DND-41 (cell line): Measurements from ENCODE around the gene CTCF.

Experiments
- ATAC-seq: fragments of 200-7000 bp; cut with Tn5 transposase; 3 replicates; pipeline ENCODE4 v1.9.1; 2021; ENCODE audit warnings: low read depth; ENCODE audit not compliant: insufficient read depth
- DNase-seq: peaks from one replicate; pipeline ENCODE4 v3.0.0-alpha.2; 2020
- H2AFZ ChIP-seq: 2 replicates; pipeline ENCODE4 v1.6.0; 2012; ENCODE audit warnings: low read depth, low read length
- H3K27ac ChIP-seq: 2 replicates; pipeline ENCODE4 v1.5.1; 2012; ENCODE audit warnings: low read length, inconsistent platforms
- H3K27me3 ChIP-seq: fragments of 200-600 bp; sonication (generic); 2 replicates; pipeline ENCODE4 v1.6.0; 2012; ENCODE audit warnings: low read length, mild to moderate bottlenecking, inconsistent platforms; ENCODE audit not compliant: insufficient read depth, poor library complexity
- H3K36me3 ChIP-seq: 2 replicates; pipeline ENCODE4 v1.5.1; 2012; ENCODE audit warnings: low read length, inconsistent platforms; ENCODE audit not compliant: insufficient read depth
- H3K4me1 ChIP-seq: 2 replicates; pipeline ENCODE4 v1.5.1; 2012; ENCODE audit warnings: mild to moderate bottlenecking, low read length; ENCODE audit not compliant: insufficient read depth
- H3K4me2 ChIP-seq: 2 replicates; pipeline ENCODE4 v1.6.0; 2012; ENCODE audit warnings: mild to moderate bottlenecking, moderate library complexity, low read length, inconsistent platforms; ENCODE audit not compliant: insufficient read depth
- H3K4me3 ChIP-seq, 2 experiments: fragments of 200-600 bp in 1 of 2; shearing (Covaris generic) in 1 of 2; 2 replicates each; pipeline ENCODE4 v1.5.1; 2012 to 2016; ENCODE audit warnings: inconsistent platforms in 2 of 2, low read length in 2 of 2, mild to moderate bottlenecking in 2 of 2, low read depth in 1 of 2, moderate library complexity in 1 of 2
- H3K79me2 ChIP-seq: 2 replicates; pipeline ENCODE4 v1.6.0; 2012; ENCODE audit warnings: low read length, inconsistent platforms; ENCODE audit not compliant: insufficient read depth
- H3K9ac ChIP-seq: 2 replicates; pipeline ENCODE4 v1.6.0; 2012; ENCODE audit warnings: low read depth, mild to moderate bottlenecking, inconsistent platforms, low read length, moderate library complexity
- H3K9me3 ChIP-seq: 2 replicates; pipeline ENCODE4 v1.5.1; 2012; ENCODE audit warnings: low read length, moderate library complexity, mild to moderate bottlenecking, inconsistent platforms; ENCODE audit not compliant: insufficient read depth, severe bottlenecking
- H4K20me1 ChIP-seq: 2 replicates; pipeline ENCODE4 v1.6.0; 2012; ENCODE audit warnings: low read length; ENCODE audit not compliant: insufficient read depth
- CTCF ChIP-seq: IDR thresholded peaks from 2 replicates; pipeline ENCODE4 v1.5.1; 2012; ENCODE audit warnings: borderline replicate concordance, low read length, moderate library complexity, mild to moderate bottlenecking; ENCODE audit not compliant: poor library complexity, severe bottlenecking; ENCODE audit errors: extremely low read depth
- EZH2 ChIP-seq: IDR thresholded peaks from 3 replicates; pipeline ENCODE4 v1.6.1; 2012; ENCODE audit warnings: borderline replicate concordance, low read depth, mild to moderate bottlenecking, moderate library complexity, low read length, inconsistent platforms; ENCODE audit not compliant: severe bottlenecking

Gene CTCF

GRCh38 chr16:67664258-67664657 is 101.9 kb downstream of the CTCF start:
- no peak overlapping the region for H3K27ac ChIP-seq
- no peak for TF ChIP-seq EZH2
- TF ChIP-seq CTCF = no peak

GRCh38 chr16:67664871-67665270 is 102.5 kb downstream of the CTCF start:
- no peak for ATAC-seq
- H3K4me1 ChIP-seq = peaks cover 43% of the 10 kb centered on the region

More at GRCh38 chr16:67664258-67664657, 101.9 kb downstream of the CTCF start:
- DNase-seq (no peak), ATAC-seq (no peak)
- Histone ChIP-seq H4K20me1 (peaks cover 8% of the 10 kb centered on the region; the same call in 1 of the 2 replicates), H3K27me3 (no peaks in the 10 kb centered on the region), H3K79me2 (peaks cover 17% of the 10 kb centered on the region), H3K9ac (no peak overlapping the region), H3K4me1 (peaks cover 48% of the 10 kb centered on the region), H3K9me3 (no peaks in the 10 kb centered on the region), H3K4me3 (no peak overlapping the region), H2AFZ (no peak overlapping the region), H3K4me2 (peak overlapping the region; percentile 29; the same call in 1 of the 2 replicates), H3K36me3 (peaks cover 32% of the 10 kb centered on the region)

GRCh38 chr16:67665598-67665997 is 103.3 kb downstream of the CTCF start:
- Histone ChIP-seq H3K27me3 (no peaks in the 10 kb centered on the region), H2AFZ (peak overlapping the region; percentile 66; the same call in 1 of the 2 replicates), H3K4me3 (peak overlapping the region; percentile 85 to 96; a peak in 3 of 4 replicates), H3K9me3 (no peaks in the 10 kb centered on the region), H3K4me1 (peaks cover 43% of the 10 kb centered on the region), H3K4me2 (peak overlapping the region; percentile 100), H4K20me1 (0 out of 2 replicates have a peak, but pooled peaks cover 2% of the 10 kb centered on the region), H3K9ac (peak overlapping the region; percentile 94), H3K27ac (peak overlapping the region; percentile 62), H3K36me3 (peaks cover 27% of the 10 kb centered on the region), H3K79me2 (peaks cover 10% of the 10 kb centered on the region)
- TF ChIP-seq EZH2 = no peak
- no peak for TF ChIP-seq CTCF
- DNase-seq = no peak
- ATAC-seq = no peak

More at GRCh38 chr16:67664871-67665270, 102.5 kb downstream of the CTCF start:
- H3K9ac ChIP-seq = no peak overlapping the region
- H3K27ac ChIP-seq = no peak overlapping the region
- H4K20me1 ChIP-seq = 0 out of 2 replicates have a peak, but pooled peaks cover 2% of the 10 kb centered on the region
- no peak overlapping the region for H2AFZ ChIP-seq
- H3K4me2 ChIP-seq = peak overlapping the region; percentile 29; the same call in 1 of the 2 replicates
- H3K27me3 ChIP-seq = no peaks in the 10 kb centered on the region
- H3K36me3 ChIP-seq = peaks cover 27% of the 10 kb centered on the region
- no peak for DNase-seq
- H3K4me3 ChIP-seq = no peak overlapping the region
- H3K9me3 ChIP-seq = no peaks in the 10 kb centered on the region
- TF ChIP-seq CTCF (no peak), EZH2 (no peak)
- H3K79me2 ChIP-seq = peaks cover 11% of the 10 kb centered on the region
